Subcutaneous adipose tissue (tissue), 4 donors: ENCODE data around the gene TNFRSF13B. TPM values are rescaled to one million over a fixed set of nuclear protein-coding genes. Genes with fewer than 3 reads are reported as not detected.

Source experiments
- total RNA-seq, 4 donors: library from RNA; depleted of rRNA; stranded (reverse); fragments of >200 nt; gene quantifications; one replicate each; pipeline ENCODE4 v1.1.0, GENCODE V29; 2016
- TF ChIP-seq, protein P1 (sequence below): fragments of 450-650 bp; IDR thresholded peaks from one replicate; pipeline ENCODE4 v1.5.1; 2016; ENCODE audit warnings: low read depth, mild to moderate bottlenecking, control low read depth, antibody characterized with exemption, moderate library complexity

The TNFRSF13B gene
- total RNA-seq, 4 donors from 2014 or later: not detected

- TF ChIP-seq, protein P1, sequence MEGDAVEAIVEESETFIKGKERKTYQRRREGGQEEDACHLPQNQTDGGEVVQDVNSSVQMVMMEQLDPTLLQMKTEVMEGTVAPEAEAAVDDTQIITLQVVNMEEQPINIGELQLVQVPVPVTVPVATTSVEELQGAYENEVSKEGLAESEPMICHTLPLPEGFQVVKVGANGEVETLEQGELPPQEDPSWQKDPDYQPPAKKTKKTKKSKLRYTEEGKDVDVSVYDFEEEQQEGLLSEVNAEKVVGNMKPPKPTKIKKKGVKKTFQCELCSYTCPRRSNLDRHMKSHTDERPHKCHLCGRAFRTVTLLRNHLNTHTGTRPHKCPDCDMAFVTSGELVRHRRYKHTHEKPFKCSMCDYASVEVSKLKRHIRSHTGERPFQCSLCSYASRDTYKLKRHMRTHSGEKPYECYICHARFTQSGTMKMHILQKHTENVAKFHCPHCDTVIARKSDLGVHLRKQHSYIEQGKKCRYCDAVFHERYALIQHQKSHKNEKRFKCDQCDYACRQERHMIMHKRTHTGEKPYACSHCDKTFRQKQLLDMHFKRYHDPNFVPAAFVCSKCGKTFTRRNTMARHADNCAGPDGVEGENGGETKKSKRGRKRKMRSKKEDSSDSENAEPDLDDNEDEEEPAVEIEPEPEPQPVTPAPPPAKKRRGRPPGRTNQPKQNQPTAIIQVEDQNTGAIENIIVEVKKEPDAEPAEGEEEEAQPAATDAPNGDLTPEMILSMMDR: no peak
Measured at GRCh38 chr17:16989230-16989952, 17.5 kb upstream of the TNFRSF13B start.

GRCh38 chr17:16988749-16989229, 16.9 kb upstream of the TNFRSF13B start:
- TF ChIP-seq, protein P1: no peak

- TF ChIP-seq, protein P1: no peak
Measured at GRCh38 chr17:16987830-16988601, 16.1 kb upstream of the TNFRSF13B start.

DNA sequence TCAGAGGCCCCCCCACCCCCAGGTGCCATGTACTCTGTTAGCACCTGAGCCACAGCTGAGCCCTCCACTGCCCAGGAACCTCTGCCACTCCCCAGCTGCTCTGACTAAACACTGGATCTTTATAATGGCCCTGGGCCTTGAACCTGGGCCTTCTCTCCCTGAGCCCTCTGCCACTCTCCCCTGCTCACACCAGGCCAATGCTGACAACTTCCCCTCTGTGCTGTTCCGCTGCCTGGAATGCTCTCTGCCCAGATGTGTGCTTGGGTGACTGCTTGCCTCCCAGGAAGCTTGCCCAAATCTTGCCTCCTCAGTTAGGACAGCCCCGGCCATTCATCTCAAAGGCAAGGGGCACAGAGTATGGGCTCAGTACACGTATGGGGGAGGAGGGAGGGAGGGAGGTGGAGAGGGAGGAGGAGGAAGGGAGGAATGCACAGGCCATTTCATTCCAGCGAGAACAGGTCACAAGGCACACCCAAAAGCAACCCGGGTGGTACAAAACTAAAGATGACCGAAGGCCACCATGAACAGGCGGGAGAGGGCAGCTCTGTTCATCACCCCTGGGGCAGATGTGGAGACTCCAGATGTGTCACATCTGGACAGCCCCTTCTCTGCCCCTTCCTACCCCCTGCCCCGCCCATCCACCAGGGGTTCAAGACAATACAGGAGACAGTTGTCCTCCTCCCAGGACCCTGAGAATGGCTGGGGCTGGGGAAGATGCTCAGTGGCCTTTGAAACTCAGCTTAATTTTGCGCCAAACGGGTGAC, 15.3 kb upstream of the TNFRSF13B start:
- TF ChIP-seq, protein P1: no peak

- TF ChIP-seq, protein P1: no peak
Measured at GRCh38 chr17:16986391-16986790, 14.5 kb upstream of the TNFRSF13B start.

GRCh38 chr17:16981928-16982327, 10.0 kb upstream of the TNFRSF13B start:
- TF ChIP-seq, protein P1: no peak
